ENCODE results near the gene FHOD1. TPM values are rescaled to one million over a fixed set of nuclear protein-coding genes. Genes with fewer than 3 reads are reported as not detected.

FHOD1 gene
- total RNA-seq, 1 donor from 2014 or later: 71.7 TPM

DNA sequence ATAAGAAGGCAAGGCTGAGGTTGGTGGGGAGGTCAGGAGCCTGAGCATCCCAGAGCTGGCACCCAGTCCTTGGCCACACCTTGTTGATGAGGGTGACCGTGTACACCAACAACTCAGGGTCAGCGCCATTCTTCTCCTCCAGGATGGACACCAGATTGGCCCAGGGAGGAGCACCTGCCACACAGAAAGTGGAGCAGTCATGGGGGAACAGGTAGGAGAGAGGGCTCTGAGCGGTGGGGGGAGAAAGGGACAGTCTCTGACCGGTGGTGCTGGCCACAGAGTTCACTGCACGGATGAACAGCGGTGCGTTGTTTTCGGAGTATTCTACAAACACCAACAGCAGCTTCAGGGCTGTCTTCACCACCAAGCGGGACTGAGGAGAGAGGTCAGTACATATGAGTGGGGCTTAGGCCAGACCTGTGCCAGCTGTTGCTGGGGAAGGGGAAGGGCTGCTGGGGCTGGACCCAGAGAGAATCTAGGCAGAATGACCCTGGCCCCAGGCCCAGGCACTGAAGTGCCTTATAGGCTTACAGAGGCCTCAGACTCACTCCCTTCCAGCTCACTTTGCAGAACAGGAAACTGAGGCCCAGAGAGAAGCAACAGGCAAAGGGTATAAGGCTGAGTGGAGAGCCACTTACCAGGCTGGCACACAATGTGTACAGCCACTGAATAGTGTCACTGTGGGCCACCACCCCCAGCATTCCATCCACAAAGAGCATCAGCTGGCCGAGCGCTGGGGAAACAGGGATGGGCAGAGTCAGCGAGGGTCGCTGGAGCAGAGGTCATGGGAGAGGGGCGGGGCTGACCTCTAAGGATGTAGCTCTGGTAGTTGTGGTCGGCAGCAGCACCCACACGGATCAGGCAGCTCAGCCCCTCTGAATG is 9.6 kb downstream of the FHOD1 start:
- Mint-ChIP-seq H3K27me3 (ENCODE audit: unreplicated experiment) (no peaks in the 10 kb centered on the region), H3K9me3 (ENCODE audit: unreplicated experiment) (no peaks in the 10 kb centered on the region), H3K4me3 (ENCODE audit: unreplicated experiment) (no peak overlapping the region), H3K27ac (ENCODE audit: unreplicated experiment) (no peak overlapping the region), H3K36me3 (ENCODE audit: unreplicated experiment) (peaks cover 29% of the 10 kb centered on the region), H3K4me1 (ENCODE audit: unreplicated experiment) (peaks cover 27% of the 10 kb centered on the region)
- no peak for DNase-seq (ENCODE audit: extremely low spot score, unreplicated experiment)
- no peak for TF ChIP-seq CTCF (IDR thresholded peaks at IDR 0.05)

DNA sequence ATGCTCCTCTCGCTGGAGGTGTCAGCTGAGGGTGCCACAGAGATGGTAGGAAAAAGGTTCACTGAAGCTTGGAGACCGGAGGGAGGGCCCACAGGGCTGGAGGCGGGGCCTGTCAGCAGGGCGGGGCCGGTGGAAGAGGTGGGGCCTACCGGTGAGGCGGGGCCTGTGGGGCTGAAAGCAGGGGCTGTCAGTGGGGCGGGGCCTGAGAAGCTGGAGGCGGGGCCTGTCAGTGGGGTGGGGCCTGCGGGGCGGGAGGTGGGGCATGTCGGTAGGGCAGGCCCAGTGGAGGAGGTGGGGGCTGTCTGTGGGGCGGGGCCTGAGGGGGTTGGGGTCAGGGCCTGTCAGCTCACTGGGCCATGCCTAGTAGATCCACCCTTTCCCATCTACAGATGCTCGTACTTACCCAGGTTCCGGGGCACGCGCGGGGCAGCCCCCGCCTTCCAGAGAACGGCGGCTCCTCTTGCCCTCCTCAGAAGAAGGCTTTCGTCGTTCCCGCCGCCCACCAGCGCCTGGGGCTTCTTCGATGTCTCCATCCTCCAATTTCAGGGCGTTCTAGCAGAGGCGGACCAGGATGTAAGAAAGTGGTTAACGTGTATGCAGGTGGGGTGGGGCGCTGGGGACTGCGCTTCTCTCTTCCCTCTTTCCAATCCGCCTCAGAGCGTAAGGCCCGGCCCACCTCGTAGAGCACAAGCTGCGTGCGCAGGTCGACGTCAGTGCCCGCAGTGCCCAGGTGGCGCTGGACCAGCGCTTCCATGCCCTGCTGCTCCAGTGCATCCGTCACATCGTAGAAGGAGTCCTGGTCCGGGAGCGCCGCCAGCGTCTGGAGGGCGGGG is 10.5 kb downstream of the FHOD1 start:
- Mint-ChIP-seq H3K9me3 (ENCODE audit: unreplicated experiment) (no peaks in the 10 kb centered on the region), H3K4me3 (ENCODE audit: unreplicated experiment) (no peak overlapping the region), H3K27me3 (ENCODE audit: unreplicated experiment) (no peaks in the 10 kb centered on the region), H3K36me3 (ENCODE audit: unreplicated experiment) (peaks cover 29% of the 10 kb centered on the region), H3K4me1 (ENCODE audit: unreplicated experiment) (peaks cover 20% of the 10 kb centered on the region), H3K27ac (ENCODE audit: unreplicated experiment) (peak overlapping the region; percentile 54)
- DNase-seq (ENCODE audit: extremely low spot score, unreplicated experiment): no peak
- TF ChIP-seq CTCF (IDR thresholded peaks at IDR 0.05): no peak

DNA sequence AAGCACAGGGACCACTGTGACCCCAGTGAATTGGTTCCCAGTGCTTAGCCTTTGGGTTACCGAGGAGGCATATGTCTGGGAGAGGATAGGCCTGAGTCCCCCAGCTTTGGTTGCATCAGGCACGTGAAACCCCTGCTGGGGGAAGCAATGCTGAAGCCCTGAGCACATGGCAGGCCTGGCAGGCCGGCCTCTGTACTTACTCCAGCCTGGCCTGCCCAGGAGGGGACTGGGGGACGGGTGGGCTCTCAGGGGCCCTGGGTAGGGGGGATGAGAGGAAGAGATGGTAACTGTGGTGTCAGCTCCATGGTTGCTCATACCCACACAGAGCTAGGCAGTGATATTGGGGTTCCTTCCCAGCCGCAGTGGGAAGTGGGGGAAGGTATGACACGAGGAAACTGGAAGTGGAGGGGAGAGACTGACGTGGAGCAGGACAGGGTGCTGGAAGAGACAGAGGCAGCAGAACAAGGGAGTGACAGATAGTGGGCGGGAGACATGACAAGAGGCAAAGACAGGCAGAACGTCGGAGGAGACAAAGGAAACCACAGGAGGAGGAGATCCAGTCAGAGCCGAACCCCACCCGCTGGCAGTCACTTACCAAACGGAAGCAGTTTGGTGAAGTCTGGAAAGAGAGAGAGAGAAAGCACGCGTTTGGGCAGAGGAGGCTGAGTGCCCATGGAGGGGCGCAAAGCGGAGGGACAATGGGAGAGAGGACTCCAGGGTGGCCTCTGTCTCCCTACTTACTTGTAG is 11.3 kb downstream of the FHOD1 start:
- no peak for DNase-seq (ENCODE audit: extremely low spot score, unreplicated experiment)
- peaks cover 12% of the 10 kb centered on the region for H3K4me1 Mint-ChIP-seq (ENCODE audit: unreplicated experiment)
- peak overlapping the region; percentile 54 for H3K27ac Mint-ChIP-seq (ENCODE audit: unreplicated experiment)
- no peaks in the 10 kb centered on the region for H3K9me3 Mint-ChIP-seq (ENCODE audit: unreplicated experiment)
- peaks cover 29% of the 10 kb centered on the region for H3K36me3 Mint-ChIP-seq (ENCODE audit: unreplicated experiment)
- no peaks in the 10 kb centered on the region for H3K27me3 Mint-ChIP-seq (ENCODE audit: unreplicated experiment)
- no peak for TF ChIP-seq CTCF (IDR thresholded peaks at IDR 0.05)
- H3K4me3 Mint-ChIP-seq (ENCODE audit: unreplicated experiment): no peak overlapping the region

- DNase-seq (ENCODE audit: extremely low spot score, unreplicated experiment): no peak
- Mint-ChIP-seq H3K27me3 (ENCODE audit: unreplicated experiment) (no peaks in the 10 kb centered on the region), H3K9me3 (ENCODE audit: unreplicated experiment) (no peaks in the 10 kb centered on the region), H3K4me1 (ENCODE audit: unreplicated experiment) (no peaks in the 10 kb centered on the region), H3K27ac (ENCODE audit: unreplicated experiment) (no peak overlapping the region), H3K36me3 (ENCODE audit: unreplicated experiment) (peaks cover 40% of the 10 kb centered on the region), H3K4me3 (ENCODE audit: unreplicated experiment) (no peak overlapping the region)
- TF ChIP-seq CTCF (IDR thresholded peaks at IDR 0.05): no peak
Measured at GRCh38 chr16:67234180-67234597, 13.1 kb downstream of the FHOD1 start.
